ENCODE measurements around the gene UAP1L1.

Gene UAP1L1

GRCh38 chr9:137096785-137097546, 19.6 kb downstream of the UAP1L1 start:
- DNase-seq (ENCODE audit: low spot score): no peak

- DNase-seq (ENCODE audit: low spot score): no peak
Measured at GRCh38 chr9:137097761-137098462, 20.6 kb downstream of the UAP1L1 start.

- DNase-seq (ENCODE audit: low spot score): no peak
Measured at GRCh38 chr9:137099231-137099630, 21.9 kb downstream of the UAP1L1 start.

- DNase-seq (ENCODE audit: low spot score): no peak
Measured at GRCh38 chr9:137103206-137103999, 26.1 kb downstream of the UAP1L1 start.

GRCh38 chr9:137105814-137106661, 28.7 kb downstream of the UAP1L1 start:
- DNase-seq (ENCODE audit: low spot score): no peak

- no peak for DNase-seq (ENCODE audit: low spot score)
Measured at GRCh38 chr9:137106662-137107250, 29.4 kb downstream of the UAP1L1 start.

- DNase-seq (ENCODE audit: low spot score): no peak
Measured at GRCh38 chr9:137107312-137107921, 30.1 kb downstream of the UAP1L1 start.

- no peak for DNase-seq (ENCODE audit: low spot score)
Measured at GRCh38 chr9:137107982-137108381, 30.7 kb downstream of the UAP1L1 start.

GRCh38 chr9:137108608-137109249, 31.4 kb downstream of the UAP1L1 start:
- no peak for DNase-seq (ENCODE audit: low spot score)

GRCh38 chr9:137109250-137110146, 32.2 kb downstream of the UAP1L1 start:
- DNase-seq (ENCODE audit: low spot score): no peak

GRCh38 chr9:137110147-137110910, 33.0 kb downstream of the UAP1L1 start:
- DNase-seq (ENCODE audit: low spot score): no peak

GRCh38 chr9:137110911-137111787, 33.8 kb downstream of the UAP1L1 start:
- DNase-seq (ENCODE audit: low spot score): no peak

- DNase-seq (ENCODE audit: low spot score): no peak
Measured at GRCh38 chr9:137111788-137112563, 34.7 kb downstream of the UAP1L1 start.

GRCh38 chr9:137112564-137113384, 35.5 kb downstream of the UAP1L1 start:
- no peak for DNase-seq (ENCODE audit: low spot score)

GRCh38 chr9:137113385-137114159, 36.3 kb downstream of the UAP1L1 start:
- DNase-seq (ENCODE audit: low spot score): no peak
